IMR-90 (cell line): ENCODE measurements around the gene PRCD. TPM values are rescaled to one million over a fixed set of nuclear protein-coding genes. Genes with fewer than 3 reads are reported as not detected.
A peak's percentile ranks its signal among the peaks of the same experiment; 100 is the strongest.

ENCODE experiments used
- ATAC-seq: fragments of 200-7000 bp; cut with Tn5 transposase; 2 replicates; pipeline ENCODE4 v1.9.1; 2020; ENCODE audit warnings: low read depth, mild to moderate bottlenecking, moderate library complexity
- BruUV-seq: library from RNA; stranded (reverse); fragments of 400-500 nt; replicated peaks from 2 replicates; lab custom pipeline; 2021; lab: Mats Ljungman, UMichigan
- CTCF ChIA-PET: fragments of 300-600 bp; formaldehyde crosslinking; extraction: SDS; loops from one replicate; lab custom pipeline; 2021; ENCODE audit warnings: antibody characterized with exemption; lab: Yijun Ruan, JAX
- POLR2A ChIA-PET: fragments of 300-600 bp; sonication (Branson Sonifier 250); formaldehyde crosslinking; loops from one replicate; lab custom pipeline; 2022; ENCODE audit warnings: antibody characterized with exemption; ENCODE audit not compliant: unreplicated experiment; lab: Charles Lee
- DNase-seq: peaks from one replicate; pipeline ENCODE4 v3.0.0; 2013
- H2AFZ ChIP-seq: replicated peaks from 2 replicates; pipeline ENCODE3; 2013; ENCODE audit warnings: low read length, mild to moderate bottlenecking; ENCODE audit not compliant: poor library complexity
- H2AK5ac ChIP-seq: 2 replicates; pipeline ENCODE4 v1.6.1; 2013; ENCODE audit warnings: low read depth, low read length, inconsistent platforms
- H2AK9ac ChIP-seq: replicated peaks from 2 replicates; pipeline ENCODE3; 2013; ENCODE audit warnings: mild to moderate bottlenecking, low read depth, low read length, moderate library complexity; ENCODE audit not compliant: poor library complexity
- H2BK120ac ChIP-seq: 2 replicates; pipeline ENCODE4 v1.6.1; 2013; ENCODE audit warnings: low read depth, low read length, inconsistent platforms
- H2BK15ac ChIP-seq: 3 replicates; pipeline ENCODE4 v1.6.1; 2013; ENCODE audit warnings: low read depth, low read length, inconsistent platforms
- H2BK20ac ChIP-seq: 2 replicates; pipeline ENCODE4 v1.6.1; 2013; ENCODE audit warnings: low read depth, mild to moderate bottlenecking, inconsistent platforms, low read length, moderate library complexity
- H2BK5ac ChIP-seq: 2 replicates; pipeline ENCODE4 v1.6.1; 2013; ENCODE audit warnings: mild to moderate bottlenecking, low read depth, low read length, inconsistent platforms; ENCODE audit not compliant: poor library complexity, severe bottlenecking
- H3K14ac ChIP-seq: replicated peaks from 2 replicates; pipeline ENCODE4 v1.6.1; 2013; ENCODE audit warnings: low read depth, low read length, inconsistent platforms
- H3K18ac ChIP-seq: 2 replicates; pipeline ENCODE4 v1.6.1; 2013; ENCODE audit warnings: low read depth, low read length, control low read depth
- H3K23ac ChIP-seq: 2 replicates; pipeline ENCODE4 v1.6.1; 2013; ENCODE audit warnings: low read depth, low read length, inconsistent platforms
- H3K27ac ChIP-seq: 2 replicates; pipeline ENCODE4 v1.5.1; 2013; ENCODE audit warnings: mild to moderate bottlenecking, control low read depth, low read length; ENCODE audit not compliant: insufficient read depth
- H3K27me3 ChIP-seq: 2 replicates; pipeline ENCODE4 v1.6.1; 2013; ENCODE audit warnings: low read length; ENCODE audit not compliant: control insufficient read depth, insufficient read depth
- H3K36me3 ChIP-seq: 2 replicates; pipeline ENCODE4 v1.6.1; 2013; ENCODE audit warnings: low read length, mixed read lengths; ENCODE audit not compliant: control insufficient read depth, insufficient read depth
- H3K4ac ChIP-seq: 2 replicates; pipeline ENCODE4 v1.6.1; 2013; ENCODE audit warnings: low read depth, low read length, inconsistent platforms
- H3K4me1 ChIP-seq: 2 replicates; pipeline ENCODE4 v1.6.1; 2013; ENCODE audit warnings: low read length, mixed read lengths; ENCODE audit not compliant: control insufficient read depth, insufficient read depth
- H3K4me2 ChIP-seq: 2 replicates; pipeline ENCODE4 v1.6.1; 2013; ENCODE audit warnings: low read depth, mild to moderate bottlenecking, control low read depth, low read length, moderate library complexity
- H3K4me3 ChIP-seq: 2 replicates; pipeline ENCODE4 v1.5.1; 2013; ENCODE audit warnings: low read depth, mild to moderate bottlenecking, control low read depth, low read length, moderate library complexity; ENCODE audit not compliant: insufficient read depth
- H3K56ac ChIP-seq: 2 replicates; pipeline ENCODE4 v1.6.1; 2013; ENCODE audit warnings: low read length, inconsistent platforms; ENCODE audit not compliant: insufficient read depth; ENCODE audit errors: extremely low read depth
- H3K79me1 ChIP-seq, 2 experiments: 2 replicates each; pipeline ENCODE4 v1.6.1; 2013; ENCODE audit warnings: low read length in 2 of 2, inconsistent platforms in 1 of 2, low read depth in 1 of 2
- H3K9ac ChIP-seq: 2 replicates; pipeline ENCODE4 v1.6.1; 2013; ENCODE audit warnings: low read depth, low read length, control low read depth
- H3K9me1 ChIP-seq: 2 replicates; pipeline ENCODE4 v1.6.1; 2013; ENCODE audit warnings: low read length, inconsistent platforms; ENCODE audit not compliant: insufficient read depth
- H3K9me3 ChIP-seq: 2 replicates; pipeline ENCODE4 v1.6.1; 2013; ENCODE audit warnings: low read length; ENCODE audit not compliant: control insufficient read depth, insufficient read depth
- H4K20me1 ChIP-seq: 2 replicates; pipeline ENCODE4 v1.6.1; 2013; ENCODE audit warnings: low read length, inconsistent platforms; ENCODE audit not compliant: insufficient read depth
- H4K5ac ChIP-seq: 2 replicates; pipeline ENCODE4 v1.6.1; 2013; ENCODE audit warnings: mild to moderate bottlenecking, low read depth, low read length, control low read depth
- H4K8ac ChIP-seq, 2 experiments: 2 replicates each; pipeline ENCODE4 v1.6.1; 2013; ENCODE audit warnings: low read depth in 2 of 2, low read length in 2 of 2, control low read depth in 1 of 2, inconsistent platforms in 1 of 2
- H4K91ac ChIP-seq: 2 replicates; pipeline ENCODE4 v1.6.1; 2013; ENCODE audit warnings: low read depth, low read length, inconsistent platforms; ENCODE audit not compliant: insufficient read depth
- BHLHE40 ChIP-seq: fragments of 150-350 bp; IDR thresholded peaks from 2 replicates; pipeline ENCODE4 v1.6.1; 2016; ENCODE audit warnings: mild to moderate bottlenecking, low read depth, low read length
- CEBPB ChIP-seq: IDR thresholded peaks from 2 replicates; pipeline ENCODE4 v1.6.1; 2012; ENCODE audit warnings: low read depth, low read length, improper control_type of control experiment
- CHD1 ChIP-seq: IDR thresholded peaks from 2 replicates; pipeline ENCODE4 v1.6.1; 2012; ENCODE audit warnings: low read depth, low read length, improper control_type of control experiment
- FOS ChIP-seq: fragments of 150-350 bp; IDR thresholded peaks from 2 replicates; pipeline ENCODE4 v1.6.1; 2016; ENCODE audit warnings: low read depth, low read length
- MAFK ChIP-seq: IDR thresholded peaks from 2 replicates; pipeline ENCODE4 v1.6.1; 2012; ENCODE audit warnings: low read depth, low read length, improper control_type of control experiment
- MAZ ChIP-seq: IDR thresholded peaks from 2 replicates; pipeline ENCODE4 v1.6.1; 2012; ENCODE audit warnings: low read depth, mild to moderate bottlenecking, low read length, improper control_type of control experiment, moderate library complexity, borderline replicate concordance
- MXI1 ChIP-seq: IDR thresholded peaks from 2 replicates; pipeline ENCODE4 v1.6.1; 2012; ENCODE audit warnings: low read depth, mild to moderate bottlenecking, low read length, moderate library complexity, borderline replicate concordance
- POLR2A ChIP-seq: IDR thresholded peaks from 2 replicates; pipeline ENCODE4 v1.6.1; 2012; ENCODE audit warnings: mild to moderate bottlenecking, low read depth, low read length
- RAD21 ChIP-seq: IDR thresholded peaks from 2 replicates; pipeline ENCODE4 v1.6.1; 2012; ENCODE audit warnings: low read length, improper control_type of control experiment
- RCOR1 ChIP-seq: IDR thresholded peaks from 2 replicates; pipeline ENCODE4 v1.6.1; 2012; ENCODE audit warnings: mild to moderate bottlenecking, low read length, improper control_type of control experiment; ENCODE audit not compliant: insufficient replicate concordance
- RFX5 ChIP-seq: IDR thresholded peaks from 2 replicates; pipeline ENCODE4 v1.8.0; 2012; ENCODE audit warnings: low read depth, mild to moderate bottlenecking, low read length, moderate library complexity
- SMC3 ChIP-seq: fragments of 150-350 bp; IDR thresholded peaks from 2 replicates; pipeline ENCODE4 v1.6.1; 2016; ENCODE audit warnings: low read depth, mild to moderate bottlenecking, antibody characterized with exemption, low read length, moderate library complexity
- WGBS, 2 experiments: methylation state at CpG; one replicate each; pipeline versions ENCODE4 v1.1.5 to v1.1.7; 2013; ENCODE audit warnings: missing lambda C conversion rate in 2 of 2; ENCODE audit not compliant: insufficient read length in 1 of 2; ENCODE audit errors: extremely low coverage in 2 of 2; 5-methylcytosine and 5-hydroxymethylcytosine counted together
- dilution Hi-C: fragments of 300-500 bp; cut with HindIII; formaldehyde crosslinking; loops from one replicate; pipeline ENCODE4 v1.14.3; 2018; ENCODE audit warnings: low sequenced_read_pairs; ENCODE audit not compliant: unreplicated experiment
- in situ Hi-C: fragments of 300-500 bp; cut with MboI; formaldehyde crosslinking; loops from 3 replicates; pipeline ENCODE4 v1.14.3; 2019; ENCODE audit warnings: low sequenced_read_pairs, inconsistent platforms, mixed read lengths
- intact Hi-C: fragments of 100-400 bp; cut with micrococcal nuclease; formaldehyde crosslinking; loops from 2 replicates; pipeline ENCODE4 v1.10.0; 2022
- polyA plus RNA-seq, 3 experiments: library from polyadenylated mRNA; depleted of rRNA; stranded (reverse); fragments of >200 nt; gene quantifications; 2 replicates each; pipeline ENCODE4 v1.2.3, GENCODE V29; 2012; ENCODE audit warnings: low replicate concordance in 1 of 3
- total RNA-seq: library from RNA; depleted of rRNA; stranded (reverse); fragments of >200 nt; gene quantifications from 2 replicates; pipeline ENCODE4 v1.2.3, GENCODE V29; 2012
- TF ChIP-seq, protein P1 (sequence below): fragments of 150-350 bp; IDR thresholded peaks from 2 replicates; pipeline ENCODE4 v1.6.1; 2016; ENCODE audit warnings: low read depth, mild to moderate bottlenecking, low read length, moderate library complexity, borderline replicate concordance
- TF ChIP-seq, protein P2 (sequence below): conservative IDR thresholded peaks from 2 replicates; pipeline ENCODE4 v1.5.1; 2012; ENCODE audit warnings: mild to moderate bottlenecking, low read depth, low read length, improper control_type of control experiment

Gene PRCD
- total and polyA plus RNA-seq, 2 of the 4 experiments (the other 2 are of a cell fraction), result 0.32 TPM; not detected in 1

DNA sequence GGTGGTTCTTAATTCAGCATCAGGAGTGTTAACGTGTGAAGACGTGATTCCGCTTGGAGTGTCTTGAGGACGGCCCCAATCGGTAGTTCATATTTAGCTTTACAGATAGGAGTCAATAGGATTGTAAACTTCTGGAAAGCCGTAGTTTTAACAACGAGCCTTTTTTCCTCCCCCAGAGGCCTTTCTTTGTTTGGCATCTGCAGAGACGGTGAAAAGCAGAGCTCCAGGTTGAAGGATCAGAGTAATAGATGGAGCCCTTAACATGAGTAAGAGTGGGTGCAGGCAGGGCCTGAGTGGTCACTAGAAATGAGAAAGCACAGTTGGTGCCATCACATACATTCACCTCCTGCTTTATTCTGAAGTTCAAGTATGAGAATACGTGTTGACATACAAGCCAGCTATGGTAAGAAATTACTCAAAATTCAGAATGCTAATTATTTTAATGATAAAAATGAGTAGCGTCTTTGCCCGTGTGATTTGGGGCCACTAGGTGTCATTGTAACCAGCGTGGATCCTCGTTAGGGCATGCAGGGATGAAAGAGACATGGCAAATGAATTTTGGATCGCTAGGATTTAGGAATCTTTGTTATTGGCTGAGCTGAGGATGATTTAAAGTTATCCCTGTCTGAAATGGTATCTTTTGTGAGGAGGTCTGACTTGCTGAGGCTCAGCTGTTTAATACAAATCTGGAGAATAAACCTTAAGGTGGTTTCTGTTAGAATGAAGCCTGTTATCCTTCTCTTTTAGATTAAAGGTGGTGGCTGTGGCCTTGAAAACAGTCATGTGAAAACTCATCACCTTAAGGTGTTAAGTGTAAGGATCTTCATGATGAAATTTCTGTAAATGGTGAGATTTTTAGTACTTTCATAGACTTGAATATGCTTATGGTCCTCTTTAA is 18.6 kb downstream of the PRCD start:
- dilution Hi-C loops (no loop called here), in situ Hi-C loops (no loop called here), intact Hi-C loops (loop anchor here (1.0 to 5.0 kb wide), 3 partner anchors 66 to 152 kb away; partner anchors contain the start of gene MXRA7)
- BruUV-seq, result no TSS peak
- peak overlapping the region; percentile 99 for H3K56ac ChIP-seq
- CTCF ChIA-PET, result interaction anchor here (0.7 to 4.6 kb wide), 8 partner anchors 8 to 173 kb away, joined by 3 to 19 read pairs (median 3); no protein-coding TSS in a partner anchor
- peak overlapping the region; percentile 89 to 99 for H4K8ac ChIP-seq
- peaks cover 9 to 51% of the 10 kb centered on the region in 2 experiments for H3K79me1 ChIP-seq
- H2AK5ac ChIP-seq, result peak overlapping the region; percentile 100
- peak overlapping the region; percentile 74 for H4K5ac ChIP-seq
- peak overlapping the region; percentile 94 for H3K9ac ChIP-seq
- H3K27me3 ChIP-seq, result no peaks in the 10 kb centered on the region
- peaks cover 50% of the 10 kb centered on the region for H4K20me1 ChIP-seq
- peak overlapping the region; percentile 97 for H2AFZ ChIP-seq
- peak overlapping the region; percentile 84 for H2BK5ac ChIP-seq
- H2BK120ac ChIP-seq, result peak overlapping the region; percentile 86; the same call in 1 of the 2 replicates
- peak overlapping the region; percentile 100 for H4K91ac ChIP-seq
- H3K18ac ChIP-seq, result no peak overlapping the region
- DNase-seq, result peak; percentile 20
- WGBS, 2 experiments, result 0% methylated on average over 1 of the region's 14 CpGs; no CpG with 5 or more reads in 1 of the 2 experiments
- H2BK20ac ChIP-seq, result no peak overlapping the region
- peak overlapping the region; percentile 100 for H3K23ac ChIP-seq
- peaks cover 14% of the 10 kb centered on the region for H3K36me3 ChIP-seq
- POLR2A ChIA-PET, result no interaction called here
- H3K4me1 ChIP-seq, result peaks cover 19% of the 10 kb centered on the region
- peak overlapping the region; percentile 97 for H2AK9ac ChIP-seq
- peak overlapping the region; percentile 100 for H3K4ac ChIP-seq
- peak overlapping the region; percentile 84 for H3K27ac ChIP-seq
- 0 out of 2 replicates have a peak, but pooled peaks have one; percentile 5 for ATAC-seq
- H3K9me3 ChIP-seq, result no peaks in the 10 kb centered on the region
- peak overlapping the region; percentile 49 for H3K4me3 ChIP-seq
- peak overlapping the region; percentile 64 for H3K4me2 ChIP-seq
- no peak overlapping the region for H2BK15ac ChIP-seq
- H3K9me1 ChIP-seq, result peaks cover 8% of the 10 kb centered on the region
- peak overlapping the region; percentile 100 for H3K14ac ChIP-seq
- TF ChIP-seq RFX5, result no peak
- peak; percentile 58 for TF ChIP-seq RAD21
- TF ChIP-seq MAFK, result no peak
- no peak for TF ChIP-seq MXI1
- peak; percentile 84; the same call in 1 of the 2 replicates for TF ChIP-seq CHD1
- TF ChIP-seq MAZ, result no peak
- TF ChIP-seq POLR2A, result no peak
- TF ChIP-seq, protein P1, sequence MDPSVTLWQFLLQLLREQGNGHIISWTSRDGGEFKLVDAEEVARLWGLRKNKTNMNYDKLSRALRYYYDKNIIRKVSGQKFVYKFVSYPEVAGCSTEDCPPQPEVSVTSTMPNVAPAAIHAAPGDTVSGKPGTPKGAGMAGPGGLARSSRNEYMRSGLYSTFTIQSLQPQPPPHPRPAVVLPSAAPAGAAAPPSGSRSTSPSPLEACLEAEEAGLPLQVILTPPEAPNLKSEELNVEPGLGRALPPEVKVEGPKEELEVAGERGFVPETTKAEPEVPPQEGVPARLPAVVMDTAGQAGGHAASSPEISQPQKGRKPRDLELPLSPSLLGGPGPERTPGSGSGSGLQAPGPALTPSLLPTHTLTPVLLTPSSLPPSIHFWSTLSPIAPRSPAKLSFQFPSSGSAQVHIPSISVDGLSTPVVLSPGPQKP, result no peak
- TF ChIP-seq SMC3, result peak; percentile 40
- TF ChIP-seq RCOR1, result no peak
- TF ChIP-seq, protein P2, sequence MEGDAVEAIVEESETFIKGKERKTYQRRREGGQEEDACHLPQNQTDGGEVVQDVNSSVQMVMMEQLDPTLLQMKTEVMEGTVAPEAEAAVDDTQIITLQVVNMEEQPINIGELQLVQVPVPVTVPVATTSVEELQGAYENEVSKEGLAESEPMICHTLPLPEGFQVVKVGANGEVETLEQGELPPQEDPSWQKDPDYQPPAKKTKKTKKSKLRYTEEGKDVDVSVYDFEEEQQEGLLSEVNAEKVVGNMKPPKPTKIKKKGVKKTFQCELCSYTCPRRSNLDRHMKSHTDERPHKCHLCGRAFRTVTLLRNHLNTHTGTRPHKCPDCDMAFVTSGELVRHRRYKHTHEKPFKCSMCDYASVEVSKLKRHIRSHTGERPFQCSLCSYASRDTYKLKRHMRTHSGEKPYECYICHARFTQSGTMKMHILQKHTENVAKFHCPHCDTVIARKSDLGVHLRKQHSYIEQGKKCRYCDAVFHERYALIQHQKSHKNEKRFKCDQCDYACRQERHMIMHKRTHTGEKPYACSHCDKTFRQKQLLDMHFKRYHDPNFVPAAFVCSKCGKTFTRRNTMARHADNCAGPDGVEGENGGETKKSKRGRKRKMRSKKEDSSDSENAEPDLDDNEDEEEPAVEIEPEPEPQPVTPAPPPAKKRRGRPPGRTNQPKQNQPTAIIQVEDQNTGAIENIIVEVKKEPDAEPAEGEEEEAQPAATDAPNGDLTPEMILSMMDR, result peak; percentile 55
- TF ChIP-seq BHLHE40, result no peak
- no peak for TF ChIP-seq FOS
- TF ChIP-seq CEBPB, result no peak
